Astrocyte of the spinal cord (primary cell): ENCODE results near the gene ADNP2.

Source experiments
- DNase-seq: peaks from one replicate; pipeline ENCODE4 v3.0.0; 2011; ENCODE audit warnings: low read depth, low spot score
- H3K4me3 ChIP-seq: 2 replicates; pipeline ENCODE4 v1.5.1; 2011; ENCODE audit warnings: low read depth, mild to moderate bottlenecking, low read length, moderate library complexity
- in situ Hi-C: cut with HindIII; loops from 2 replicates; pipeline ENCODE4 v1.10.0; 2017; ENCODE audit warnings: low sequenced_read_pairs
- TF ChIP-seq, protein P1 (sequence below): IDR thresholded peaks from 2 replicates; pipeline ENCODE4 v1.5.1; 2012; ENCODE audit warnings: low read depth, mild to moderate bottlenecking, low read length, inconsistent platforms

ADNP2 gene

DNA sequence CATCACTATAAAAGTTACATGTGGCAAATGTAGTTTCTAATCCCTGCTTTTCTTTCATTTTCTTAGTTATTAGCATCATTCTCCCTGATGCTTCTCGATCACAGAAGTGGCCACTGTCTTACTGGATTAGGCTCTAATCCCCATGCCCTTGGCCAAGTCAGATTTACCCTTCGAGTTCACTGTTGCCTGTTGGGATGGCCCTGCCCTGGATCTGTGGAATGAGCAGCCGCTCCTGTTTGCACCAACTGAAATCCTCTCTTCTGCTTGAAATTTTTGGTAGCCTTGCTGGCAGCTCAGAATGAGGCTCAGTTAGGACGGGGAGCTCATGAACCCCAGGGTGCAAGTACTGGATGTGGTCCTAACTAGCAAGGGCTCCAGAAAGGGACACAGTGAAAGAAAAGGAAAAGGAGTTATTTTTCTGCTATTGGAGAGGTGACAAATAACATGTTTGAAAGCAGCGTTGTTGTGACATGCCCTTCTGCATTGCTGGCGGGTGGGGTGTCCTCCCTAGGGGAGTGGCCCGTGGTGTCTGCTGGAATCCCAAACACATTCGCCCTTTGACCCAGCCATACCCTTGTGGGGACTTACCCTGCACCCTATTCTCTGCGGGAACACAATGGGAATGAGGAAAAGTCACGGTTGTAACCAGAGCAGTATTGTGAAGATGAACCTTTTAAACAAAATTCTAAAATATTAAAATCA, 40.3 kb upstream of the ADNP2 start:
- TF ChIP-seq, protein P1, sequence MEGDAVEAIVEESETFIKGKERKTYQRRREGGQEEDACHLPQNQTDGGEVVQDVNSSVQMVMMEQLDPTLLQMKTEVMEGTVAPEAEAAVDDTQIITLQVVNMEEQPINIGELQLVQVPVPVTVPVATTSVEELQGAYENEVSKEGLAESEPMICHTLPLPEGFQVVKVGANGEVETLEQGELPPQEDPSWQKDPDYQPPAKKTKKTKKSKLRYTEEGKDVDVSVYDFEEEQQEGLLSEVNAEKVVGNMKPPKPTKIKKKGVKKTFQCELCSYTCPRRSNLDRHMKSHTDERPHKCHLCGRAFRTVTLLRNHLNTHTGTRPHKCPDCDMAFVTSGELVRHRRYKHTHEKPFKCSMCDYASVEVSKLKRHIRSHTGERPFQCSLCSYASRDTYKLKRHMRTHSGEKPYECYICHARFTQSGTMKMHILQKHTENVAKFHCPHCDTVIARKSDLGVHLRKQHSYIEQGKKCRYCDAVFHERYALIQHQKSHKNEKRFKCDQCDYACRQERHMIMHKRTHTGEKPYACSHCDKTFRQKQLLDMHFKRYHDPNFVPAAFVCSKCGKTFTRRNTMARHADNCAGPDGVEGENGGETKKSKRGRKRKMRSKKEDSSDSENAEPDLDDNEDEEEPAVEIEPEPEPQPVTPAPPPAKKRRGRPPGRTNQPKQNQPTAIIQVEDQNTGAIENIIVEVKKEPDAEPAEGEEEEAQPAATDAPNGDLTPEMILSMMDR, result no peak
- in situ Hi-C loops, result no loop called here
- DNase-seq, result no peak
- no peak overlapping the region for H3K4me3 ChIP-seq

DNA sequence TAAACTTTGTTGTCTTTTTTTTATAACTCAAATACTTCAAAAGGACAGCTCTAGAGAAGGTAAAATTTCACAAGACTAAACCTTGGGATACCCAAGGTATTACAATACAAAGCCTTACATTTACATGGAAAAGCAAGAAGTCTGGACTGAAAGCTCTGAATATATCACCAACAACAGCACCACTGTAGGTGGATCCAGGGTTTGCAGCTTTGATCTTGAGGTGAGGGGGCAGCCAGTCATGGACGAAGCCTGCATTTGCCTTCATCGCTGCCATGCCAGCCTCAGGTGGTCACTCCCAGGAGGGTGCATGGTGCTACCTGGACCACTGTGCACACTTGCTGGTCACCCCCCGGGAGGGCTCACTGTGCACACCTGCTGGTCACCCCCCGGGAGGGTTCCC, 38.2 kb upstream of the ADNP2 start:
- TF ChIP-seq, protein P1, result no peak
- no peak overlapping the region for H3K4me3 ChIP-seq
- in situ Hi-C loops, result no loop called here
- DNase-seq, result no peak

DNA sequence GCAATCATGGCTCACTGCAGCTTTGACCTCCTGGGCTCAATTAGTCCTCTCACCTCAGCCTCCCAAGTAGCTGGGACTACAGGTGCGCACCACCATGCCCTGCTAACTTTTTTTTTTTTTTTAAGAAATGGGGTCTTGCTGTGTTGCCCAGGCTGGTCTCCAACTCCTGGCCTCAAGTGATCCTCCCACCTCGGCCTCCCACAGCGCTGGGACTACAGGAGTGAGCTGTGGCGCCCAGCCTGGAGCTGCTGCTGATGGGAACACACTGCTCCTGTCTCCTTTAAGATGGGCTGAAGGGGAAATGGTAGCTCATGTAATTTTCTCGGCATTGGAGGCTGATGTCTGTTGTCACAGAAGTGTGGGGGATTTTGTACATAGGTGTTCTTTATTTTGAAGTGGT, 34.9 kb upstream of the ADNP2 start:
- no peak overlapping the region for H3K4me3 ChIP-seq
- in situ Hi-C loops, result no loop called here
- TF ChIP-seq, protein P1, result no peak
- DNase-seq, result no peak

DNA sequence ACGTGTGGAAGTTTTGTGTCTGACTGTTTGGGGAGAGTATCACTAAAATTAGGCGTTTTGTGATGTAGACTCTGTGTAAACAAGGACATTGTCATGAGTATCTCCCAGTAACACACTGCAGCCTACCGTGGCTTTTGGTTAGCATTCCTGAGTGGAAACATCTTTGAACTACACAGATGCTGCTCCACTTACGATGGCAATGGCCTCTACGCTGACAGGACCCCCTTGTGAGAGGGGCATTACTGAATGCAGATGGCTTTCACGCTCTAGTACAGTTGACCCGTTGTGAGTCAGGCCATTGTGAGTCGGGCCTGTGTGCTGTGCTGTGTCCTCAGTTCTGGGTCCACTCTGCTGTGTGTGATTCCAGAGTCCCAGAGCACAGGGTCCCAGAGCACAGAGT, 34.4 kb upstream of the ADNP2 start:
- no peak for DNase-seq
- TF ChIP-seq, protein P1, result no peak
- in situ Hi-C loops, result no loop called here
- no peak overlapping the region for H3K4me3 ChIP-seq

DNA sequence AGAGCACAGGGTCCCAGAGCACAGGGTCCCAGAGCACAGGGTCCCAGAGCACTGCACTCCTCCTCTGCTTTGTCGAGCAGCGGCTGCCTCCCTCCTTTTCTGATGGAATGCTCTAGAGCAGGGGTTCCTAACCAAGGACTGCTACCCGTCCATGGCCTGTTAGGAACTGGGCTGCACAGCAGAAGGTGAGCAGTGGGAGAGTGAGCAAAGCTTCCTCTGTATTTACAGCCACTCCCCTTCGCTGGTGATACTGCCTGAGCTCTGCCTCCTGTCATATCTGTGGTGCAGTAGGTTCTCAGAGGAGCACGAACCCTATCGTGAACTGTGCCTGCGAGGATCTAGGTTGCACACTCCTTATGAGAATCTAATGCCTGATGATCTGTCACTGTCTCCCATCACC, 33.1 kb upstream of the ADNP2 start:
- in situ Hi-C loops, result no loop called here
- H3K4me3 ChIP-seq, result no peak overlapping the region
- TF ChIP-seq, protein P1, result no peak
- DNase-seq, result no peak

DNA sequence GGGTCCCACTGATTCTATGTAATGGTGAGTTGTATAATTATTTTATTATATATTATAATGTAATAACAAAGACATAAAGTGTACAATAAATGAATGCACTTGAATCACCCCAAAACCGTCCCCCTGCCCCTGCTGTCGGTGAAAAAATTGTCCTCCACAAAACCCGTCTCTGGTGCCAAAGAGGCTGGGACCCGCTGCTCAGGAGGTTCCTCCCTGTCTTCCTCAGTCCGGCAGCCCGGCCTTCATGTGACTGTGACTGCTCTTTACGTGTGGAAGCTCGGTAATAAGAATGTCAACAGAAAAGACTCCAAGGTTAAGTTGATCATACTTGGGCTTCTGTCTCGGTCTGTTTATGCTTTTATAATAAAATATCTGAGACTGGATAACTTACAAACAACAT, 32.7 kb upstream of the ADNP2 start:
- TF ChIP-seq, protein P1, result no peak
- in situ Hi-C loops, result no loop called here
- no peak overlapping the region for H3K4me3 ChIP-seq
- DNase-seq, result no peak

DNA sequence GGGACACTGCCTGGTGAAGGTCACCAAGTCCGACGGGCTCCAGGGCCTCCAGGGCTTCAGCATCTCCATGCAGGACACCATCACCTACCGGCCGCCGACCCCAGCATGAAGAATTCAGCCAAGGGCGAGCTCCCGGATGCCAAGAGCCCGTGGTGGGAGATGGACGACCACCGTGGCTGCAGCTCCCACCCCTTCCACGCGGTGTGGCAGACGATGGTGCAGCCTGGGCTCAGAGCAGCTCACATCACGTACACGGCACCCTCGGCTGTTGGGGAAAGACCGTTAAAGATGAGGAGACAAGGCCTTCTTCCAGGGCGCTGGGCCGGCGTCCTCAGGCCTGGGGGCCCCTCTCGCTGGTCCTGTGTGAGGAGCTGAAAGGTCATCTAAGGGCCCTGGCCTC, 31.2 kb upstream of the ADNP2 start:
- no peak overlapping the region for H3K4me3 ChIP-seq
- TF ChIP-seq, protein P1, result no peak
- in situ Hi-C loops, result no loop called here
- no peak for DNase-seq
